Retinal pigment epithelial cell (primary cell): ENCODE data around the gene RALGDS.
A peak's percentile ranks its signal among the peaks of the same experiment; 100 is the strongest.

ENCODE experiments used
- DNase-seq: peaks from one replicate; pipeline ENCODE4 v3.0.0-alpha.2; 2010; ENCODE audit warnings: low read depth
- H3K4me3 ChIP-seq: 2 replicates; pipeline ENCODE4 v1.5.1; 2011; ENCODE audit warnings: mild to moderate bottlenecking, low read length, control low read depth, moderate library complexity
- TF ChIP-seq, protein P1 (sequence below): conservative IDR thresholded peaks from 2 replicates; pipeline ENCODE4 v1.5.1; 2011; ENCODE audit warnings: low read depth, low read length, control low read depth, inconsistent platforms

The RALGDS gene

DNA sequence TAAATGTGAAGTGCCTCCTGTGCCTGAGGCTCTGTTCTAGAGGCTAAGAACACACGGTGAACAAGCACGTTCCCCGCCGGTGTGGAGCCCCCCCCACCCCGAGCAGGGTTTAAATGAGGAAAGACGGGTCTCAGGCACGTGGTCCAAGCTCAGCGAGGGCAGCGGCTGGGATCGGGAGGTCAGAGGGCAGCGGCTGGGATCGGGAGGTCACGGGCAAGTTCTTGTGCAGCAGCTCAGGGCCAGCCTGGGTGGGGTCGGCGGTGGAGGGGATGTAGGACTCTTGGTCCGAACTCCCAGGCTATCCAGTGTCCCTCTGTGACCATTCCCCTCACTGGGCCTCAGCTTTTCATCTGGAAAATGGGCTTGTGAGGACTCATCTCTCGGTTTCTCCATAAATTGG lies 45.4 kb upstream of the RALGDS start:
- DNase-seq, result no peak
- TF ChIP-seq, protein P1, sequence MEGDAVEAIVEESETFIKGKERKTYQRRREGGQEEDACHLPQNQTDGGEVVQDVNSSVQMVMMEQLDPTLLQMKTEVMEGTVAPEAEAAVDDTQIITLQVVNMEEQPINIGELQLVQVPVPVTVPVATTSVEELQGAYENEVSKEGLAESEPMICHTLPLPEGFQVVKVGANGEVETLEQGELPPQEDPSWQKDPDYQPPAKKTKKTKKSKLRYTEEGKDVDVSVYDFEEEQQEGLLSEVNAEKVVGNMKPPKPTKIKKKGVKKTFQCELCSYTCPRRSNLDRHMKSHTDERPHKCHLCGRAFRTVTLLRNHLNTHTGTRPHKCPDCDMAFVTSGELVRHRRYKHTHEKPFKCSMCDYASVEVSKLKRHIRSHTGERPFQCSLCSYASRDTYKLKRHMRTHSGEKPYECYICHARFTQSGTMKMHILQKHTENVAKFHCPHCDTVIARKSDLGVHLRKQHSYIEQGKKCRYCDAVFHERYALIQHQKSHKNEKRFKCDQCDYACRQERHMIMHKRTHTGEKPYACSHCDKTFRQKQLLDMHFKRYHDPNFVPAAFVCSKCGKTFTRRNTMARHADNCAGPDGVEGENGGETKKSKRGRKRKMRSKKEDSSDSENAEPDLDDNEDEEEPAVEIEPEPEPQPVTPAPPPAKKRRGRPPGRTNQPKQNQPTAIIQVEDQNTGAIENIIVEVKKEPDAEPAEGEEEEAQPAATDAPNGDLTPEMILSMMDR, result no peak
- H3K4me3 ChIP-seq, result no peak overlapping the region

DNA sequence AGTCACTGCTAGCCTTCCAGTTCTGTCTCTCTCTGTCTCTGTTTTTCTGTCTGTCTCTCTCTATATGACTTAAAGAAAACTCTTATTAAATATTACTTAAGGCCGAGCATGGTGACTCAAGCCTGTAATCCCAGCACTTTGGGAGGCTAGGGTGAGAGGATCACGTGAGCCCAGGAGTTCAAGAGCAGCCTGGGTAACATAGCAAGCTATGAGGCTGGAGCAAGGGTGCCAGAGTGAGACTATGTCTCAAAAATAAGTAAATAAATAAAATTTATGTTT lies 44.4 kb upstream of the RALGDS start:
- no peak overlapping the region for H3K4me3 ChIP-seq
- TF ChIP-seq, protein P1, result no peak
- no peak for DNase-seq

DNA sequence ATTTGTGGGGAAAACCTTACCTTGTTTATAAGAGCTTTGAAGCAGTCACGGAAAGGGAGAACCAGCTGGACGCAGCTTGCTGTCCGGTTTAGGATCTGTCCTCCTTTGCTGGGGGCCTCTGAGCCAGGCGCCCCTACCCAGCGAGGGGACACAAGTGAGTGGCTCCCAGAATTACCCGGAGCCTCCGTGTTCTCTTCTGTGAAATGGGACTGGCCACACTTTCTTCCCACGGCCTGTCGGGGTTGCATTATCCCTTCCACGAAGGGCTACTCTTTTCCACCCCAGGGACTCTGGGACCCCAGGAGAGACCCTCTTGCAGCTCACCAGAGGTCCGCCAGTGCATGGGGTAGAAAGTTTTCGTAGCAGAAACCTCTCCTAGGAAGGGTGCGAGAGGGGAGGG lies 43.2 kb upstream of the RALGDS start:
- TF ChIP-seq, protein P1, result no peak
- DNase-seq, result no peak
- H3K4me3 ChIP-seq, result peak overlapping the region; percentile 59

DNA sequence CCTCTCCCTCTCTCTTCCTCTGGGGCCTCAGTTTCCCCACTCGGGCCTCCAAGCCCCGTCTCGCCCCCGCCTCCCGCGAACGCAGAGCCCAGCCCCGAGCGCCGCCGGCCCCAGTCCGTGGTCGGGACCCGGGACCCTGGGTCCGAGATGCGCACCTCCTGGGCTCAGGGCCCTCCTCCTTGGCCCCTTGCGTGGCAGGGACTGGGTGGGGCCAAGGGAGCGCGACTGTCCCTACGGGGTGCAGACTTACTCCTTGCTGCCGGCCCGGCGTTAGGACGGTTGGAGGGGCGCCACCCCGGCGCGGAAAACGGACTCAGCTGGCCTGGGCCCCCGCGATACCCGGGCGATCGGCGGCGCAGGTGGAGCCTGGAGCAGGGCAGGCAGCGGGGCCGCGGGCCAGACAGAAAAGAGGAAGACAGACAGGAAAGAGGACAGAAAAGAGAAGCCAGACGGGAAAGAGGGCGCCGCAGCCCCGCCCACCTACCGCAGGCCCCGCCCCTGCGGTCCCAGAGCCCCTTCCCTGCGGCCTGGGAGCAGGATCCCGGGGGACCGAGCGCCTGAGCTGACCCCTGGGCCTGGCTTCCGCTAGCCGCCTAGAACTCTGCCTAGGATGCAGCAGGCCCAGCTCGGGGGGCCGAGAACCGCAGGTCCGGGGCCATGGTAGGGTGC lies 42.6 kb upstream of the RALGDS start, which contains the start of gene GBGT1:
TSS of gene GBGT1 (minus strand) at position 411 of the 669 bp plus-strand sequence. CDS start 1,502 bp downstream, outside the sequence.
- DNase-seq, result no peak
- TF ChIP-seq, protein P1, result no peak
- peak within 1 kb of the TSS; percentile 59 for H3K4me3 ChIP-seq

DNA sequence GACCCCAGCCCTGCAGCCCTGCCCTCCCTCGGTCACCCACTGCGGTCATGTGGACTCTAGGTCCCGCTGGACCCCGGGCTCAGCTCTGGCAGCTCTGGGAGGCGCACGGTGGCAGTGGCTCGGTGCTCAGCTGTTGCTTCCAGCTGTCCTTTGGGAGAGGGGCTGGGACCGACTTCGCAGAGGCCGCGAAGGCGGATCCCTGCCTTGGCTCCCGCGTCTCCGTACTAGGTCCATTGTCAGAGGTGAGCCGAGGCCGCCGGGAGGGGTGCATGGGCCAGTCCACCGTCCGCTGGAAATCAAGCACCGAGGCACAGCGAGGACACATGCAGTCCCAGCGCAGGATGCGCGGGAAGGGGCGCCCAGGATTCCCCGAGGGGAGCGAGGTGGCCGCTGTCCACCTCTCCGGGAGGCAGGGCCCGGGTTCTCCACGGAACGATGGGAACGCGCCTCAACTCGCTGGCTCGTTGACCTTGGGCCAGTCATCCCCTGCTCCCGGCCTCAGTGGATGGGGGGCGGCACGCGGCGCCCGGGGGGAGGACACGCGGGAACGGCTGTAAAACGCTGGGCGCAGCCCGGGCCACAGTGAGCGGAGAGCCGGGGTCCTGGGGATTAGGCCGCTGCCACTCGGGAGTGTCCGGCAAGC lies 41.9 kb upstream of the RALGDS start:
- no peak for DNase-seq
- TF ChIP-seq, protein P1, result no peak
- H3K4me3 ChIP-seq, result peak overlapping the region; percentile 59

DNA sequence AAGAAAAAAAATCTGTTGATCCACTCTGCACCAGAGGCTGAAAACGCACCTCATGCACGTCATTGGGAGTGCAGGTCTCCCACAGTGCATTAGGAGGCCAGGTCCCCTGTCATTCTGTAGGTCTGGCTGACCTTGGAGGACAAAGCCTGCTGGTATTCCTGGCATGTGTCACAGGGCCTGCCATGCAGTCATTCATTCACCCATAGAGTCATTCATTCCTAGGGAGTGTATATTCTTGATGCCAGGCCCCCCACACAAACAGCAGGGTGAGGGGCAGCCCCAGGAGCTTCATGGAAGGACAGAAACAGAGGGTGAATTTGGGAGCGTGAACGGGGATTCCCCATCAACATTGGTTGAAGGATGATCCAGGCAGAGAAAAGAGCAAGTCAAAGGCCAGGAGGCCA lies 40.5 kb upstream of the RALGDS start:
- no peak for DNase-seq
- TF ChIP-seq, protein P1, result no peak
- no peak overlapping the region for H3K4me3 ChIP-seq

DNA sequence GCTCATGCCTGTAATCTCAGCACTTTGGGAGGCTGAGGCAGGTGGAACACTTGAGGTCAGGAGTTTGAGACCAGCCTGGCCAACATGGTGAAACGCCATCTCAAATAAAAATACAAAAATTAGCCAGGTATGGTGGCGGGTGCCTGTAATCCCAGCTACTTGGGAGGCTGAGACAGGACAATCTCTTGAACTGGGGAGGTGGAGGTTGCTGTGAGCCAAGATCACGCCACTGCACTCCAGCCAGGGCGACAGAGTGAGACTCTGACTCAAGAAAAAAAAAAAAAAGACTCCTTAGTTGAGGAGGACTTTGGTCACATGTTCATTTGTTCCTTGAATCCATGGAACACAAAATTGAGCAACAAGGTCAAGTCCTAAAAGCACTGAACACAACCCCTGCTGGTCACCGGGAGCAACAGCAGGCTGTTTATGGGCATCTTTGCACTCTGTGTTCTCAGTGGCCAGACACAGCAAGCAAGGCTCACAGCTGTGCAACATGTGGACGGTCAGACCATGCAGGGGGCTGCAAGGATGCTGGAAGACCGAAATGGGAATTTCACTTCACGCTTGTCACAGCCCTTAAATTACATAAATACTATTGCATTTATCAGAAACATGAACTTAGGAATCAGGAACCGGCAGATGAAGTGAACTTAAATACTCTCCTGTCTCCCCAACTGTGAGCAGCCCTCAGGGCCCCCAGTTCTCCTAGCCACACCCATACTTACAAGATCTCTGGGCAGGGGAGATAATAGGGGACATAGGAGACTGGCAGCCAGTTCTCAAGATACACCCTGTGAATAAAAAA lies 39.9 kb upstream of the RALGDS start:
- TF ChIP-seq, protein P1, result peak; percentile 83
- DNase-seq, result no peak
- H3K4me3 ChIP-seq, result no peak overlapping the region
